ENCODE data around the gene SPR. TPM values are rescaled to one million over a fixed set of nuclear protein-coding genes. Genes with fewer than 3 reads are reported as not detected.

Gene SPR
- total RNA-seq, 3 donors from 2014 or later (not counting 1 experiment from before 2014, with no cell fraction given): 0.16 to 1.7 (median 0.34) TPM

- intact Hi-C loops (cut with micrococcal nuclease): no loop called here
- no peaks in the 10 kb centered on the region for H3K9me3 ChIP-seq (ENCODE audit: control insufficient read depth, insufficient read depth, low read length)
- Mint-ChIP-seq H3K4me1 (peaks cover 7 to 11% of the 10 kb centered on the region in 2 donors), H3K27ac (no peak overlapping the region), H3K27me3 (ENCODE audit: low read depth in 2 of 2) (peaks cover 0 to 7% of the 10 kb centered on the region in 2 donors), H3K9me3 (no peaks in the 10 kb centered on the region), H3K4me3 (no peak overlapping the region), H3K36me3 (no peaks in the 10 kb centered on the region)
- no peak for TF ChIP-seq CTCF (IDR thresholded peaks at IDR 0.05)
- H3K27me3 ChIP-seq (ENCODE audit: control insufficient read depth, insufficient read depth, low read length): peaks cover 4% of the 10 kb centered on the region
- WGBS (ENCODE audit: insufficient coverage): 40% methylated on average over 5 of the region's 5 CpGs
- ATAC-seq (no peak), DNase-seq (no peak)
- peaks cover 6% of the 10 kb centered on the region for H3K4me1 ChIP-seq (ENCODE audit: control insufficient read depth, insufficient read depth, low read length)
- no peak overlapping the region for H3K27ac ChIP-seq (ENCODE audit: low read length)
- H3K36me3 ChIP-seq (ENCODE audit: control insufficient read depth, insufficient read depth, low read length): no peaks in the 10 kb centered on the region
- H3K4me3 ChIP-seq (ENCODE audit: low read length): no peak overlapping the region
Measured at GRCh38 chr2:72932045-72932740, 45.0 kb downstream of the SPR start.

DNA sequence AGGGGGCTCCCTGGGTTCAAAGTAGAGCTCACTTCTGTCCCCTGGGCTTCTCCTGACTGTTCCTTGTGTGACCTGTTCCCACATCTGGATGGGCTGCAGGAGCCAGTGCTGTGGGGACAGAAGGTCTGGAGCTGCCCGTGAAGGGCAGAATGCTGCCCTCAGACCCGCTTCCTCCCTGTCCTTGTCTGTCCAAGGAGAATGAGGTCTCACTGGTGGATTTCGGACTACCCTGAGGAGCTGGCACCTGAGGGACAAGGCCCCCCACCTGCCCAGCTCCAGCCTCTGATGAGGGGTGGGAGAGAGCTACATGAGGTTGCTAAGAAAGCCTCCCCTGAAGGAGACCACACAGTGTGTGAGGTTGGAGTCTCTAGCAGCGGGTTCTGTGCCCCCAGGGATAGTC, 45.6 kb downstream of the SPR start:
- Histone ChIP-seq H3K4me3 (ENCODE audit: low read length) (no peak overlapping the region), H3K36me3 (ENCODE audit: control insufficient read depth, insufficient read depth, low read length) (no peaks in the 10 kb centered on the region), H3K9me3 (ENCODE audit: control insufficient read depth, insufficient read depth, low read length) (no peaks in the 10 kb centered on the region), H3K4me1 (ENCODE audit: control insufficient read depth, insufficient read depth, low read length) (peaks cover 6% of the 10 kb centered on the region), H3K27ac (ENCODE audit: low read length) (no peak overlapping the region), H3K27me3 (ENCODE audit: control insufficient read depth, insufficient read depth, low read length) (no peaks in the 10 kb centered on the region)
- no peak overlapping the region for H3K4me3 Mint-ChIP-seq
- DNase-seq (no peak), ATAC-seq (no peak)
- intact Hi-C loops (cut with micrococcal nuclease): no loop called here
- peaks cover 0 to 7% of the 10 kb centered on the region in 2 donors for H3K27me3 Mint-ChIP-seq (ENCODE audit: low read depth in 2 of 2)
- H3K27ac Mint-ChIP-seq: no peak overlapping the region
- TF ChIP-seq CTCF (IDR thresholded peaks at IDR 0.05): no peak
- no peaks in the 10 kb centered on the region for H3K9me3 Mint-ChIP-seq
- 90% methylated on average over 4 of the region's 4 CpGs for WGBS (ENCODE audit: insufficient coverage)
- H3K4me1 Mint-ChIP-seq: peaks cover 7 to 12% of the 10 kb centered on the region in 2 donors
- H3K36me3 Mint-ChIP-seq: no peaks in the 10 kb centered on the region

DNA sequence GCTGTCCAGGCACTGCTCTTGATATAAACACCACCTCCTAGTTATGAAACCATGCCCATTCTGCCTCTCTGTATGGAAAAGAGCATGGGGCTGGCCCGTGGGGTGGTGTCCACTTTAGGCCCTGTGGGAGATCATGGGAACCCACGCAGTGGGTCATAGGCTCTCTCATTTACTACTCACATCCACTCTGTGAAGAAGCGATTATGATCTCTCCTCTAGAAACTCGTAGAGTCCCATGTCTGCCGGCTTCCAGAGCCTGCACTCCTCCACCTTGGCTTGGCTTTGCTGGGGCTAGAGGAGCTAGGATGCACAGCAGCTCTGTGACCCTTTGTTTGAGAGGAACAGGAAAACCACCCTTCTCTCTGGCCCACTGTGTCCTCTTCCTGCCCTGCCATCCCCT, 46.0 kb downstream of the SPR start:
- Mint-ChIP-seq H3K27me3 (ENCODE audit: low read depth in 2 of 2) (peaks cover 0 to 7% of the 10 kb centered on the region in 2 donors), H3K27ac (no peak overlapping the region), H3K36me3 (no peaks in the 10 kb centered on the region), H3K9me3 (no peaks in the 10 kb centered on the region), H3K4me3 (no peak overlapping the region), H3K4me1 (peaks cover 7 to 15% of the 10 kb centered on the region in 2 donors)
- Histone ChIP-seq H3K4me3 (ENCODE audit: low read length) (no peak overlapping the region), H3K9me3 (ENCODE audit: control insufficient read depth, insufficient read depth, low read length) (no peaks in the 10 kb centered on the region), H3K36me3 (ENCODE audit: control insufficient read depth, insufficient read depth, low read length) (no peaks in the 10 kb centered on the region), H3K4me1 (ENCODE audit: control insufficient read depth, insufficient read depth, low read length) (peaks cover 6% of the 10 kb centered on the region), H3K27ac (ENCODE audit: low read length) (no peak overlapping the region), H3K27me3 (ENCODE audit: control insufficient read depth, insufficient read depth, low read length) (no peaks in the 10 kb centered on the region)
- intact Hi-C loops (cut with micrococcal nuclease): no loop called here
- 95% methylated on average over 5 of the region's 5 CpGs for WGBS (ENCODE audit: insufficient coverage)
- ATAC-seq (no peak), DNase-seq (no peak)
- no peak for TF ChIP-seq CTCF (IDR thresholded peaks at IDR 0.05)
